Measurements from ENCODE around the gene FNIP2.
"Not testable (repeated sequence)": the region's sequence is repeated elsewhere in the genome, so short reads cannot be mapped to it uniquely, and the experiment has no call there.

DNA sequence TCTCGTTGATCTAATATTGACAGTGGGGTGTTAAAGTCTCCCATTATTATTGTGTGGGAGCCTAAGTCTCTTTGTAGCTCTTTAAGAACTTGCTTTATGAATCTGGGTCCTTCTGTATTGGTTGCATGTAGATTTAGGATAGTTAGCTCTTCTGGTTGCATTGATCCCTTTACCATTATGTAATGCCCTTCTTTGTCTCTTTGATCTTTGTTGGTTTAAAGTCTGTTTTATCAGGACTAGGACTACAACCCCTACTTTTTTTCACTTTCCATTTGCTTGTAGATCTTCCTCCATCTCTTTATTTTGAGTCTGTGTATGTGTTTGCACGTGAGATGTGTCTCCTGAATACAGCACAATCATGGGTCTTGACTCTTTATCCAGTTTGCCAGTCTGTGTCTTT, 131.6 kb downstream of the FNIP2 start:
- not testable (repeated sequence) for TF ChIP-seq TAF1, POLR2A, POLR2AphosphoS5, POU2F2 (IDR thresholded peaks at IDR 0.05; ENCODE audit: low read depth, low read length)

Data from GM12891 (cell line).